Measurements from ENCODE around the gene PRIMPOL.

DNA sequence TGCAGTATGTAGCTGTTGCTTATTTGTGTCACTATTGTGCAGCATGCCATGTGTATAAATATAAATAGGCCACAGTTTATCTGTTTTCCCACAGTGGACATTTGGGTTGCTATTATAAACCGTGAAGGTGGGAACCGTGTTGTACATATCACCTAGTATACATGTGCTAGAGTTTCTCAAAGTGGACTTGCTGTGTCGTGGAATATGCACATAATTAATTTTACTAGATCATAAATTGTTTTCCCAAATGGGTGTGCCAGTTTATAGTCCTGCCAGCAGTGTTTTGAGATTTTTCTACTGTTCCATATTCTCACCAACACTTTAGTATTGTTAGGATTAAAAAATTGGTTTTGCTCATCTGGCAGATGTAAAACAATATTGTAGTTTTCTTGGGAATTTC lies 38.5 kb downstream of the PRIMPOL start:
- TF ChIP-seq, protein P1, sequence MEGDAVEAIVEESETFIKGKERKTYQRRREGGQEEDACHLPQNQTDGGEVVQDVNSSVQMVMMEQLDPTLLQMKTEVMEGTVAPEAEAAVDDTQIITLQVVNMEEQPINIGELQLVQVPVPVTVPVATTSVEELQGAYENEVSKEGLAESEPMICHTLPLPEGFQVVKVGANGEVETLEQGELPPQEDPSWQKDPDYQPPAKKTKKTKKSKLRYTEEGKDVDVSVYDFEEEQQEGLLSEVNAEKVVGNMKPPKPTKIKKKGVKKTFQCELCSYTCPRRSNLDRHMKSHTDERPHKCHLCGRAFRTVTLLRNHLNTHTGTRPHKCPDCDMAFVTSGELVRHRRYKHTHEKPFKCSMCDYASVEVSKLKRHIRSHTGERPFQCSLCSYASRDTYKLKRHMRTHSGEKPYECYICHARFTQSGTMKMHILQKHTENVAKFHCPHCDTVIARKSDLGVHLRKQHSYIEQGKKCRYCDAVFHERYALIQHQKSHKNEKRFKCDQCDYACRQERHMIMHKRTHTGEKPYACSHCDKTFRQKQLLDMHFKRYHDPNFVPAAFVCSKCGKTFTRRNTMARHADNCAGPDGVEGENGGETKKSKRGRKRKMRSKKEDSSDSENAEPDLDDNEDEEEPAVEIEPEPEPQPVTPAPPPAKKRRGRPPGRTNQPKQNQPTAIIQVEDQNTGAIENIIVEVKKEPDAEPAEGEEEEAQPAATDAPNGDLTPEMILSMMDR (IDR thresholded peaks at IDR 0.05; ENCODE audit: low read depth, low read length, poor library complexity, severe bottlenecking) = no peak
- no peak for TF ChIP-seq EZH2phosphoT487 (IDR thresholded peaks at IDR 0.05; ENCODE audit: borderline replicate concordance, low read length)

Data from DOHH2 (cell line).